ENCODE data around the gene SLIT1. TPM values are rescaled to one million over a fixed set of nuclear protein-coding genes. Genes with fewer than 3 reads are reported as not detected.

The SLIT1 gene
- total and polyA plus RNA-seq, 2 of the 8 experiments (the other 6 are each of a cell fraction or from before 2014, with no cell fraction given), result 0.70 to 0.88 TPM

DNA sequence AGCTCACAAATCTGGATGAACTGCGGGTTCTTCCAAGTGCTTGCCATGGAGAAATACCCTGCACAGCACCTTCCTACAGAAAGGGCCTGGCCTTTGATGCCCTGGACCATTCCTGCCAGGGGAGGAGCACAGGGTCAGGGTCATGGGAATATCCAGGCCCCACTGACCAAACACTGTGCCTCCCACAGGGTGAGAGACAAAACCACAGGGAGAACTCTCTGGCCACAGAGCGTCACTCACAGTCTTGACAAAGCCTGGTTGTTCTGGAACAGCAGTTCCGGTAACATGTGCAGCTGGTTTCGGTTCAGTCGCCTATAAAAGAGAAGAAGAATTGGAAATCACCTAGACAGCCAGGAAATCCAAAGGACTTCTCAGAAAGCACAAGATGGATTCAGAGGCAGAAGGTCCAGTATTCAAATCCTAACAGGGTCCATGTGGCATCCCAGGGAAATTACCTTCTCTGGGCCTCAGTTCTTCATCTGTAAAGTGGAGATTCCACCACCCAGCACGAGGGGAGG lies 28.1 kb downstream of the SLIT1 start:
- Histone ChIP-seq H3K23me2 (ENCODE audit: low read depth, low read length) (no peaks in the 10 kb centered on the region), H4K91ac (replicated peaks; ENCODE audit: insufficient read length, low read length) (no peak overlapping the region), H3K79me2 (ENCODE audit: control insufficient read depth in 1 of 2, insufficient read depth in 2 of 2, low read length in 2 of 2) (no peaks in the 10 kb centered on the region), H3K36me3 (ENCODE audit: control insufficient read depth in 2 of 4, insufficient read depth in 4 of 4, low read length in 3 of 4) (no peaks in the 10 kb centered on the region), H2AFZ (ENCODE audit: low read length) (no peak overlapping the region), H4K20me1 (replicated peaks in 1 of 2; ENCODE audit: control insufficient read depth in 1 of 2, insufficient read depth in 2 of 2, low read length in 2 of 2) (no peaks in the 10 kb centered on the region), H3K4ac (replicated peaks; ENCODE audit: insufficient read length, low read depth, low read length) (no peak overlapping the region), H4K8ac (ENCODE audit: extremely low read depth, insufficient read depth, low read length) (no peak overlapping the region; the same call in 1 of the 2 replicates), H3K56ac (replicated peaks; ENCODE audit: insufficient read length, low read depth, low read length) (no peak overlapping the region), H2BK15ac (ENCODE audit: low read length) (no peak overlapping the region), H2AK5ac (ENCODE audit: low read depth, low read length) (no peak overlapping the region), H3K4me1 (replicated peaks in 1 of 4; ENCODE audit: control insufficient read depth in 3 of 4, insufficient read depth in 4 of 4, low read length in 3 of 4) (no peaks in the 10 kb centered on the region), H2BK120ac (replicated peaks; ENCODE audit: low read depth, low read length) (no peak overlapping the region), H3K23ac (ENCODE audit: insufficient read length) (no peak overlapping the region), H4K5ac (ENCODE audit: insufficient read length, low read depth, low read length) (no peak overlapping the region), H3K79me1 (ENCODE audit: low read depth, low read length) (no peaks in the 10 kb centered on the region; the same call in 1 of the 2 replicates), H2BK12ac (ENCODE audit: low read depth, low read length) (no peak overlapping the region), H3K9me3 (ENCODE audit: insufficient read depth in 2 of 2, low read depth in 1 of 2, low read length in 1 of 2) (no peaks in the 10 kb centered on the region), H2BK5ac (ENCODE audit: low read depth, low read length) (no peak overlapping the region), H3K4me3 (ENCODE audit: extremely low read depth in 1 of 4, insufficient read depth in 2 of 4, low read depth in 3 of 4, low read length in 4 of 4) (no peak overlapping the region), H3K18ac (ENCODE audit: extremely low read depth, low read length) (no peak overlapping the region), H3K4me2 (ENCODE audit: insufficient read depth in 1 of 2, low read depth in 2 of 2, low read length in 2 of 2) (no peak overlapping the region), H3K9ac (replicated peaks in 1 of 4; ENCODE audit: extremely low read depth in 1 of 4, low read depth in 3 of 4, low read length in 3 of 4) (no peak overlapping the region), H2BK20ac (ENCODE audit: low read length) (no peak overlapping the region), H3K27ac (ENCODE audit: low read depth, low read length) (no peak overlapping the region), H3K27me3 (replicated peaks in 1 of 4; ENCODE audit: control insufficient read depth in 3 of 4, extremely low read depth in 1 of 4, insufficient read depth in 3 of 4, low read length in 3 of 4) (no peaks in the 10 kb centered on the region), H3K14ac (ENCODE audit: insufficient read length) (no peak overlapping the region)
- ChIA-PET POLR2A (ENCODE audit: partially characterized antibody) (no interaction called here), CTCF (ENCODE audit: partially characterized antibody) (interaction anchor here (0.7 to 3.0 kb wide), 5 partner anchors 10 to 90 kb away, joined by 3 to 11 read pairs (median 3); no protein-coding TSS in a partner anchor)
- FAIRE-seq (no peak), DNase-seq (ENCODE audit: low read depth in 1 of 2, low spot score in 2 of 2) (no peak)
- 90% methylated on average over 6 of the region's 6 CpGs; no CpG with 5 or more reads in 1 of the 2 experiments for whole genome bisulfite sequencing, 2 experiments (ENCODE audit: extremely low coverage in 1 of 2, insufficient coverage in 1 of 2, insufficient read length in 1 of 2, insufficient replicate concordance in 2 of 2, low coverage in 1 of 2, low lambda C conversion rate in 2 of 2, missing lambda C conversion rate in 1 of 2)
- TF ChIP-seq ZNF274 (IDR thresholded peaks at IDR 0.05; ENCODE audit: borderline replicate concordance, extremely low read depth, low read length), result no peak
- TF ChIP-seq MAFK (IDR thresholded peaks at IDR 0.05; ENCODE audit: low read depth, low read length), result no peak
- no peak for TF ChIP-seq POU5F1 (IDR thresholded peaks at IDR 0.05; ENCODE audit: low read depth, low read length)
- TF ChIP-seq, protein P1, sequence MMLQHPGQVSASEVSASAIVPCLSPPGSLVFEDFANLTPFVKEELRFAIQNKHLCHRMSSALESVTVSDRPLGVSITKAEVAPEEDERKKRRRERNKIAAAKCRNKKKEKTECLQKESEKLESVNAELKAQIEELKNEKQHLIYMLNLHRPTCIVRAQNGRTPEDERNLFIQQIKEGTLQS (IDR thresholded peaks at IDR 0.05; ENCODE audit: insufficient read depth, low read depth, low read length), result no peak
- TF ChIP-seq CBX5 (IDR thresholded peaks at IDR 0.05; ENCODE audit: low read depth, low read length), result no peak
- TF ChIP-seq GABPA (IDR thresholded peaks at IDR 0.05; ENCODE audit: borderline replicate concordance, insufficient read depth, low read length), result no peak
- TF ChIP-seq SIX5 (IDR thresholded peaks at IDR 0.05; ENCODE audit: low read depth, low read length), result no peak
- TF ChIP-seq SIRT6 (IDR thresholded peaks at IDR 0.05; ENCODE audit: low read length), result no peak
- no peak for TF ChIP-seq TEAD4 (IDR thresholded peaks at IDR 0.05; ENCODE audit: low read depth, low read length)
- no peak for TF ChIP-seq CEBPB (IDR thresholded peaks at IDR 0.05; ENCODE audit: low read depth, low read length)
- TF ChIP-seq BRCA1 (IDR thresholded peaks at IDR 0.05; ENCODE audit: low read depth, low read length), result no peak

Measured in H1 (cell line).